ENCODE data around the gene PDHA2.

PDHA2 gene

DNA sequence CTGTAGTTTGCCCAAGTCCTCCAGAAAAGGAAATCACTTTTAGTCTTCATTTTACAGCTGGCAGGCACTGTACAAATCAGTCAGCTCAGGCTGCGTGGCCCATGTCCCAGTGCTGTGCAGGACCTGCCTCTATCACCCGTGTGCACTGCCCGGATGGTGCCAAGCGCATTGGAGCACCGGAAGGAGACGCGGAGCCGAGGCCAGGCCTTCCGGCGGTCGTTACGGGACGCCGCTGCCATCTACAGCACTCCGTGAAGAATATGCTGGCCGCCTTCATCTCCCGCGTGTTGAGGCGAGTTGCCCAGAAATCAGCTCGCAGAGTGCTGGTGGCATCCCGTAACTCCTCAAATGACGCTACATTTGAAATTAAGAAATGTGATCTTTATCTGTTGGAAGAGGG, at the start of gene PDHA2:
Gene PDHA2 (plus strand): TSS at position 203 of the 400 bp plus-strand sequence. CDS start 58 bp downstream, at position 261.
- H3K27me3 ChIP-seq (ENCODE audit: control insufficient read depth, insufficient read depth, low read length) = no peaks in the 10 kb centered on the region
- peaks cover 21% of the 10 kb centered on the region for H3K4me1 ChIP-seq (ENCODE audit: control insufficient read depth, low read depth, low read length)
- H3K9me3 ChIP-seq (ENCODE audit: control insufficient read depth, low read depth, low read length) = no peaks in the 10 kb centered on the region
- no peak within 1 kb of the TSS for H3K4me3 ChIP-seq (ENCODE audit: low read length)
- H3K27ac ChIP-seq (ENCODE audit: low read length) = no peak within 1 kb of the TSS
- no peak within 1 kb of the TSS for H3K9ac ChIP-seq (ENCODE audit: low read length)
- no peaks in the 10 kb centered on the region for H3K36me3 ChIP-seq (ENCODE audit: control insufficient read depth, low read depth, low read length)

DNA sequence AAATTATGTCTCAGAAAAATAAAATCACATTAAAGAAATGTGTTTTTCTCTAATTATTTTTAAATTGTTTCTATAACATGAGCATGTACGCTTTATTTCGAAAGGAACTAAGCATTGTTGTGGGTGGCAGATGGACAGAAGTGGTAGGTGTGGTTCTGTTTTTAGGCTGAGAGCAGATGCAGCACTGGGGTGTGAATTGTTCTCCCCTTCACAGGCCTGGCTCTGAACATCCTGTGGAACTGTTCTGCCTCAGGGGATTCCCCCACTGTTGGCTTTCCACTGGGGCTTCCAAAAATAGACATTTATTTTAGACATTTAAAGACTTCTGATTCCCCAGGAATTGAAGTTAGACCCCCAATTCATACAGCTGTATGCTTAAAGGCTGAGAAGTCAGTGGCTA, 41.9 kb upstream of the PDHA2 start:
- Histone ChIP-seq H3K4me3 (ENCODE audit: low read length) (no peak overlapping the region), H3K9ac (ENCODE audit: low read length) (no peak overlapping the region), H3K4me1 (ENCODE audit: control insufficient read depth, low read depth, low read length) (peaks cover 6% of the 10 kb centered on the region), H3K27me3 (ENCODE audit: control insufficient read depth, insufficient read depth, low read length) (no peaks in the 10 kb centered on the region), H3K36me3 (ENCODE audit: control insufficient read depth, low read depth, low read length) (no peaks in the 10 kb centered on the region), H3K9me3 (ENCODE audit: control insufficient read depth, low read depth, low read length) (no peaks in the 10 kb centered on the region), H3K27ac (ENCODE audit: low read length) (no peak overlapping the region)

DNA sequence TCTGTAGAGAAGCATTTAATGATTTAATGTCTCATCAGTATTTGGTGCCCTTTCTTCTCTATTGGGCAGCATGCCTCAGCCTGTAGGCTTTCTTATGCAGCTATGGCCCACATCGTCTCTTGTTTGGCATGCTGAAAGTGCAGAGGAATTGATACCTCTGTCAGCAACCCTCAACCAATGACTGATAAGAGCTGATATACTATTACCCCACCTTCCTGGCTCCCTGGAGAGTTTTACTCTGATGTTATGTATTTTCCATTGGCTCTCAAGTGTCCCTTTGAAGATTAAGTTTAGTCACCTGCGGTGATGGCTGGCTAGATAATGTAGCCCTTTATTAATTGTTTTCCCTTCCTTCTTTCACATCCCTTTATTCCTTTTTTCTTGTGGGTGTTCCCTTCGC, 41.2 kb upstream of the PDHA2 start:
- H3K4me1 ChIP-seq (ENCODE audit: control insufficient read depth, low read depth, low read length) = peaks cover 6% of the 10 kb centered on the region
- no peaks in the 10 kb centered on the region for H3K9me3 ChIP-seq (ENCODE audit: control insufficient read depth, low read depth, low read length)
- no peaks in the 10 kb centered on the region for H3K27me3 ChIP-seq (ENCODE audit: control insufficient read depth, insufficient read depth, low read length)
- H3K36me3 ChIP-seq (ENCODE audit: control insufficient read depth, low read depth, low read length) = no peaks in the 10 kb centered on the region
- H3K27ac ChIP-seq (ENCODE audit: low read length) = no peak overlapping the region
- H3K4me3 ChIP-seq (ENCODE audit: low read length) = no peak overlapping the region
- no peak overlapping the region for H3K9ac ChIP-seq (ENCODE audit: low read length)

DNA sequence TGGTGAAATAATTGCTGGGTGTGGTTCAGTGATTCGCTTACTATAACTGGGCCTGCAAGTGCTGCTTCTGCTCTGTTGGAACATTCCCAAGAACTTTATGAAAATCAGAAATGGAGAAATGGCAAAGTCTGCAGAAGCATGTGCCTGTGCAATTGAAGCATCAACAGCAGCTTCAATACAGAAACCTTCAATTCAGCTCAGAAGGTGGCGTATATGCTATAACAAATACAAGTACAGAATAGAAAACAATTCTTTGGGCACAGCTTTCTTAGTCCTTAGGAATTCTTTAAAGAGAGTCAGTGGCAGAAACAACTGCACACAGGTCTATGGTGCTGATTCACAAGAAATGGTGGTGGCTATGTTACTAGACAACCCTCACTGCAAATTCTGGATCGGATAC, 18.0 kb upstream of the PDHA2 start:
- H3K9ac ChIP-seq (ENCODE audit: low read length) = no peak overlapping the region
- no peak overlapping the region for H3K27ac ChIP-seq (ENCODE audit: low read length)
- no peaks in the 10 kb centered on the region for H3K9me3 ChIP-seq (ENCODE audit: control insufficient read depth, low read depth, low read length)
- no peaks in the 10 kb centered on the region for H3K36me3 ChIP-seq (ENCODE audit: control insufficient read depth, low read depth, low read length)
- no peak overlapping the region for H3K4me3 ChIP-seq (ENCODE audit: low read length)
- H3K4me1 ChIP-seq (ENCODE audit: control insufficient read depth, low read depth, low read length) = no peaks in the 10 kb centered on the region
- no peaks in the 10 kb centered on the region for H3K27me3 ChIP-seq (ENCODE audit: control insufficient read depth, insufficient read depth, low read length)

DNA sequence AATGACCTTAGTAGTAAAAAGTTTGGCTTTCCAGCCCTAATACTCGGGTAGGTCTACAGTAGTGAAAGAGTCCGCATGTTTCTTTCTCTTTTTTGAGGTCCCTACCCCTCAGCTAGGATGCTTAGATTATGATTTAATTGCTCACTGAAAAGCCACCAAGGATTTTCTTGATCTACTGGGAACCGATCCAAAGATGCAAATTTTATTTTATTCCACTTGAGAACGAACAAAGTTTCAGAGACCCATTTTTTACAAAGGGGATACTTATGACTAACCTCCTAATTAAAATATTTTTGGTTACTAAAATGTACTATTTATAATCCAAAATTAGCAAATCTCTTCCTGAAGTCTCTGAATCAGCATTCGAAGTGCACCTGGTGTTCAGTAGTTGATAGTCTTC, 14.3 kb upstream of the PDHA2 start:
- Histone ChIP-seq H3K4me3 (ENCODE audit: low read length) (no peak overlapping the region), H3K27me3 (ENCODE audit: control insufficient read depth, insufficient read depth, low read length) (no peaks in the 10 kb centered on the region), H3K27ac (ENCODE audit: low read length) (no peak overlapping the region), H3K4me1 (ENCODE audit: control insufficient read depth, low read depth, low read length) (no peaks in the 10 kb centered on the region), H3K9me3 (ENCODE audit: control insufficient read depth, low read depth, low read length) (no peaks in the 10 kb centered on the region), H3K36me3 (ENCODE audit: control insufficient read depth, low read depth, low read length) (no peaks in the 10 kb centered on the region), H3K9ac (ENCODE audit: low read length) (no peak overlapping the region)

DNA sequence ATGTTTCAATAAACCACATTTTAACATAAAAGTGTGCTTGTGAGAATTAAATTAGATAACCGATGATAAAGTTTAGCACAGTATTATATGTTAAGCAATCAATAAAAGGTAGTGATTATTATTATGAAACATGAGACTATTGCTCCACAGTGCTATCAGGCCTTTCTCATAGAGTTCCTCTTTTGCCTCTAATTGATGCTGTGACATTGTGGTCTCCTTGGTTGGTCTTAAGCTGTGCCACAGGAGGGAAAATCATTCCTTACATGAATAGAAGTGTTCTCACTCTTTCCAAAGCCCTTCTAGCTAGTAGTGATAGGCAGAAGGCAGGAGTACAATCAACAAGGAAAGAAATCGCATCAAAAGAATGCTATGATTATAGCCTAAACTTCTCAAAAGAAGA, 9.2 kb upstream of the PDHA2 start:
- no peaks in the 10 kb centered on the region for H3K9me3 ChIP-seq (ENCODE audit: control insufficient read depth, low read depth, low read length)
- H3K27me3 ChIP-seq (ENCODE audit: control insufficient read depth, insufficient read depth, low read length) = no peaks in the 10 kb centered on the region
- no peak overlapping the region for H3K9ac ChIP-seq (ENCODE audit: low read length)
- no peaks in the 10 kb centered on the region for H3K4me1 ChIP-seq (ENCODE audit: control insufficient read depth, low read depth, low read length)
- no peak overlapping the region for H3K4me3 ChIP-seq (ENCODE audit: low read length)
- H3K36me3 ChIP-seq (ENCODE audit: control insufficient read depth, low read depth, low read length) = no peaks in the 10 kb centered on the region
- H3K27ac ChIP-seq (ENCODE audit: low read length) = no peak overlapping the region

DNA sequence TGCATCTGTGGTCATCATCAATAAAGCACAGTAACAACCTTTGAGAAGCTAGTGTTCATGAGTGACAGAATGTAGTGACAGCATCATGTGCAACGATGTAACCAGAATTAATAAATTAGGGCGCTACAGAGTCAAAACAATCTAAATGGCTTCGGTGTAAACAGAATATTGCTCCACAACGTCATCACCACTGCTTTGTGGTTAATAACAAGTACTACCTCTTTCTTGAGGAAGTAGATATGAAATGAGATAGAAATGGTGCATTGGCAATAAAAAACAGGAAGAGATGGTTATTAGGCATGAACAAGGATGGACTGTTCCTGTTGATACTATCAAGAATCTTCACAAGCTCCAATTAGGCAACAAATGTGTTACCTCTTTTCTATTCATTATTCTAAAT, 8.7 kb upstream of the PDHA2 start:
- no peak overlapping the region for H3K4me3 ChIP-seq (ENCODE audit: low read length)

DNA sequence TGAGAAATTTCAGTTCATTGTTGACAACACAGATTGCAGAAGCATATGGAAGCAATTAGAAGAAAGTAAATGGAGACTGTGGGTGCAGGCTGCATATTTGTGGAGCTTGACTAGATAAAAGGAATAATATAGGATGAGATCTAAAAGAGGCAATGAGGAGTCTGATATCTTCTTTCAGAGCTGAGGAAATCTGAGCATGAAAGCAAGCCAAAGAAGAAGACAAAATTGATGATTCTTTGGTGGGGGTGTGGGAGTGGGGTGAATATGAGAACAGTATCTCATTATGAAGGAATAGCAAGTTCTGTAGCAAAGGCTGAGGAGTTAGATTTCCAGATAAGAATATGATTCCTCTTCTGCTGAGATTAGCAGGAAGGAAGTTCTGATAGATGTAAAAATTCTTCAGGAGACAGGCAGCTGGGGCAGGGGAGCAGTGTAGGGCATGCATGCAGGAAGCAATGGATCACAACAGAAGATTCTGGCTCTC, 6.1 kb upstream of the PDHA2 start:
- Histone ChIP-seq H3K9me3 (ENCODE audit: control insufficient read depth, low read depth, low read length) (no peaks in the 10 kb centered on the region), H3K27me3 (ENCODE audit: control insufficient read depth, insufficient read depth, low read length) (no peaks in the 10 kb centered on the region), H3K4me3 (ENCODE audit: low read length) (no peak overlapping the region), H3K27ac (ENCODE audit: low read length) (no peak overlapping the region), H3K4me1 (ENCODE audit: control insufficient read depth, low read depth, low read length) (peaks cover 13% of the 10 kb centered on the region), H3K9ac (ENCODE audit: low read length) (no peak overlapping the region), H3K36me3 (ENCODE audit: control insufficient read depth, low read depth, low read length) (no peaks in the 10 kb centered on the region)

More for the DNA sequence above, 8.7 kb upstream of the PDHA2 start:
- Histone ChIP-seq H3K4me1 (ENCODE audit: control insufficient read depth, low read depth, low read length) (no peaks in the 10 kb centered on the region), H3K27me3 (ENCODE audit: control insufficient read depth, insufficient read depth, low read length) (no peaks in the 10 kb centered on the region), H3K36me3 (ENCODE audit: control insufficient read depth, low read depth, low read length) (no peaks in the 10 kb centered on the region), H3K27ac (ENCODE audit: low read length) (no peak overlapping the region), H3K9ac (ENCODE audit: low read length) (no peak overlapping the region), H3K9me3 (ENCODE audit: control insufficient read depth, low read depth, low read length) (no peaks in the 10 kb centered on the region)

DNA sequence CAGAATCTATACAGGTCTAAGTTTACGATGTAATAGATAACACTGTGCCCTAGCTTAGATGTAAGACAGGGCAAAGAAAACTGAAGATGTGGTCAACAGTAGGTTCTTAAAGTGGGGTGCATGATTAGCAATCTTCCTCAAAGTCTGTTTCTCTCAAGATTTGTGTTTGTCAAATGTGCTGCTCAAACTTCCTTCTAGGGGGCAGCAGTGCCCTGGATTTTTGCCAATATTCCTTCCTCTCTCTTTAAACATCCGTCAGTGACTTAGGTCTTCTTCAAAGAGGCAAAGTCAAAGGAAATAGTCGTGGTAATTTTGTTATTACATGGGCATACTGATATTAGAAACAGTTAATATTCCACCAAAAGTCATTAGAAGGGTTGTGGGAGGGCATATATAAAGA, 4.2 kb upstream of the PDHA2 start:
- H3K9ac ChIP-seq (ENCODE audit: low read length) = no peak overlapping the region
- H3K4me1 ChIP-seq (ENCODE audit: control insufficient read depth, low read depth, low read length) = peaks cover 21% of the 10 kb centered on the region
- H3K36me3 ChIP-seq (ENCODE audit: control insufficient read depth, low read depth, low read length) = no peaks in the 10 kb centered on the region
- H3K27ac ChIP-seq (ENCODE audit: low read length) = no peak overlapping the region
- H3K4me3 ChIP-seq (ENCODE audit: low read length) = no peak overlapping the region
- no peaks in the 10 kb centered on the region for H3K9me3 ChIP-seq (ENCODE audit: control insufficient read depth, low read depth, low read length)
- no peaks in the 10 kb centered on the region for H3K27me3 ChIP-seq (ENCODE audit: control insufficient read depth, insufficient read depth, low read length)

DNA sequence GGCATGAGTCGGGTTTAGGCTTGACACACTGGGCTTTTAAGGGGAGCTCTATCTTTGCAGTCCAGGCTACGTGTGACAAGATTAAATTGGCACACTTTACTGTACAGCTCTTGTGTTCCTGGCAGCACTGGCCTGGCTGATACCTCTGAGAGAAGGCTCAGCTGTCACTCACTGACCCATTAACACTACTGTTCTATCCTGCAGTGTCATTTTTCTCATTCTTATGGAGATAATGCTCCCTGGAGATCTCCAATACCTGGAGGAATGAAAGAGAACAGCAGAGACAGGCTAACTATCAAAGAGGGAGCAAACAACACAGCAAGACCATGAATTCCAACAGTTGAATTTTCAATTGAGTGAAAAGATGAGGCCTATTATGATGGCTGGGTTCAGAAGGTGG, 1.7 kb upstream of the PDHA2 start:
- peak overlapping the region; percentile 14 for H3K4me3 ChIP-seq (ENCODE audit: low read length)
- no peaks in the 10 kb centered on the region for H3K36me3 ChIP-seq (ENCODE audit: control insufficient read depth, low read depth, low read length)
- no peaks in the 10 kb centered on the region for H3K9me3 ChIP-seq (ENCODE audit: control insufficient read depth, low read depth, low read length)
- no peak overlapping the region for H3K9ac ChIP-seq (ENCODE audit: low read length)
- H3K27me3 ChIP-seq (ENCODE audit: control insufficient read depth, insufficient read depth, low read length) = no peaks in the 10 kb centered on the region
- peaks cover 21% of the 10 kb centered on the region for H3K4me1 ChIP-seq (ENCODE audit: control insufficient read depth, low read depth, low read length)
- H3K27ac ChIP-seq (ENCODE audit: low read length) = no peak overlapping the region

DNA sequence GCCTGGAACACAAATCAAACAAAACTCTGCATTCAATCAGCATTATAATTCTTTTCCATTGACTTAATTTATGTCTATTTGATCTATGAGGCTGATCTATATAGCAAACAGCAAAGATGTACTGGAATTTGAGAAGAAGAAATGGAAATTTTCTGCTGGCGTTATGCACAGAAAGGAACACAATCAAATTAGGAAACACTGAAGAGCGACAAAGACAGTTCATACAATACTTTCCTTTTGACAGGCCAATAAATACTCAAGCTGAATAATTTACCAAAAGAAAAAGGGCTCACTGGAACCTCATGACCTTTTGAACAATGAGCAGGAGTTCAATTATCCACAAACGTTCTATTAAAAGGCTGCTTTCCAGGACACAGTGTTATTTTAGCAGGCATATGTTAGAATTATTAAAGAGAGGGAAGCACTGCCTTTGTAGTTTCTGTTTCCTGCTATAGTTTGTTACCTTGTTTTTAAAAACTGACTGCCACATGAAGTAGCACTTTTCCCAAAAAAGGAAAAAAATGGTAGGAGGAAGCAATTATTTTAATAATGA, 8.1 kb downstream of the PDHA2 start:
- Histone ChIP-seq H3K4me1 (ENCODE audit: control insufficient read depth, low read depth, low read length) (no peaks in the 10 kb centered on the region), H3K9me3 (ENCODE audit: control insufficient read depth, low read depth, low read length) (no peaks in the 10 kb centered on the region), H3K36me3 (ENCODE audit: control insufficient read depth, low read depth, low read length) (no peaks in the 10 kb centered on the region)

DNA sequence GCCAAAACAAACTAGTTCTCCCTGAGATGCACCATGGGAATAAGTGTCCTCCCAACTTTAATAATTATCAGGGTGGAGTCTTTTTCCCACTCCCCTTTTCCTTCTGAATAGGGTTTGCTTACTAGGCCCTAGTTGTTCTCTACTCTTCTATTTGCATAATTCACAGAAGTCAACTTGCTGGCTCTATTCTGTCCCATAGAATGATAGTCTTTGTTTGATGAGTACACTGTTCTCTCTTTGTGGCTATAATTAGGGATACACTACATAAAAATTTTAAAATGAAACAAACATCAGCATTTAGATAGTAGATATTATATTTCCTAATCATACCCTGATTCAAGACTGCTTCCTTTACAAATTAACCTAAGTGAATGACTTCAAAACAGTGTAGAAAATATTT, 10.3 kb downstream of the PDHA2 start:
- Histone ChIP-seq H3K4me3 (ENCODE audit: low read length) (no peak overlapping the region), H3K36me3 (ENCODE audit: control insufficient read depth, low read depth, low read length) (no peaks in the 10 kb centered on the region), H3K9me3 (ENCODE audit: control insufficient read depth, low read depth, low read length) (no peaks in the 10 kb centered on the region), H3K9ac (ENCODE audit: low read length) (no peak overlapping the region), H3K27ac (ENCODE audit: low read length) (no peak overlapping the region), H3K4me1 (ENCODE audit: control insufficient read depth, low read depth, low read length) (no peaks in the 10 kb centered on the region), H3K27me3 (ENCODE audit: control insufficient read depth, insufficient read depth, low read length) (no peaks in the 10 kb centered on the region)

More for the DNA sequence above, 8.1 kb downstream of the PDHA2 start:
- H3K9ac ChIP-seq (ENCODE audit: low read length) = no peak overlapping the region
- no peak overlapping the region for H3K27ac ChIP-seq (ENCODE audit: low read length)
- H3K27me3 ChIP-seq (ENCODE audit: control insufficient read depth, insufficient read depth, low read length) = no peaks in the 10 kb centered on the region
- H3K4me3 ChIP-seq (ENCODE audit: low read length) = no peak overlapping the region
